ENCODE measurements around the gene HYCC1.

DNA sequence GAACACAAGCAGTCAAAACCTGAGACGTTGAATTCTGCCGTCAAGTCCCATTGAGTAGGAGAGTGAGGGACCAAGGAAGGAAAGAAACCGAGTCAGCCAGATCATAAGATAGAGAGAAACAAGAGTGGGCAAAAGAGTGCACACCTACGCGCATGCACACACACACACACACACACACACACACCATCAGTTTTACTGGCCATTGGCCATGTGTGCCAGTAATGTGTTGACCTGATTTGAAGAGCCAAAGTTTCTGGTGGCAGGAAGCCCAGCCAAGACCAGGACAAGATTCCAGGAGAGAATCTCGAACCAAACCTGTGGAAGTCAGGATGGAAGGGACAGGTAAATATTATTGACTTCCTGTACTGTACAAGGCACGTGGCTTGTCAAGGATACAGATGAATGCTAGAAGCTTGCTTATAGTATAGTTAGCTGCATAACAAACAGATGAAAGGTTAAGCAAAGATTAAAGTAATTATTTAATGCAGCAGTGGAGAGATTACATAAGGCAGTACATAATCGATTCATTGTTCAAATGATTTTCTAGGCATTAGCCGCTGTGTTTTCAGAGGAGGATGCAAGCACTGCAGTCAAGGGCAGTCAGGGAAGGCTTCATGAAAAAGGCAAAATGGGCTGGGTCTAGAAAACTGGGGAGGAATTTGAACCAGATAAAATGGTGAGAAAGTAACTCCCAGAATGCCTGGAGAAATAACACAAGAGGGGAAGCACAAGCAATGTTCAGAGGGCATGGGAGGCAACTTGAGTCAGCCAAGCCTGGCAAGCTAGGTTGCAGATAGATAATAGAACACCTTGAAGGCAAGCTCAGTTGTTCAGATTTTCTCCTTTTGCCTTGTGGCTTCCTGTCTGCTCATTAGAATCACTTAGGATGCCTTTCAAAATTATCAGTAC is 2.7 kb upstream of the HYCC1 start:
- TF ChIP-seq, protein P1, sequence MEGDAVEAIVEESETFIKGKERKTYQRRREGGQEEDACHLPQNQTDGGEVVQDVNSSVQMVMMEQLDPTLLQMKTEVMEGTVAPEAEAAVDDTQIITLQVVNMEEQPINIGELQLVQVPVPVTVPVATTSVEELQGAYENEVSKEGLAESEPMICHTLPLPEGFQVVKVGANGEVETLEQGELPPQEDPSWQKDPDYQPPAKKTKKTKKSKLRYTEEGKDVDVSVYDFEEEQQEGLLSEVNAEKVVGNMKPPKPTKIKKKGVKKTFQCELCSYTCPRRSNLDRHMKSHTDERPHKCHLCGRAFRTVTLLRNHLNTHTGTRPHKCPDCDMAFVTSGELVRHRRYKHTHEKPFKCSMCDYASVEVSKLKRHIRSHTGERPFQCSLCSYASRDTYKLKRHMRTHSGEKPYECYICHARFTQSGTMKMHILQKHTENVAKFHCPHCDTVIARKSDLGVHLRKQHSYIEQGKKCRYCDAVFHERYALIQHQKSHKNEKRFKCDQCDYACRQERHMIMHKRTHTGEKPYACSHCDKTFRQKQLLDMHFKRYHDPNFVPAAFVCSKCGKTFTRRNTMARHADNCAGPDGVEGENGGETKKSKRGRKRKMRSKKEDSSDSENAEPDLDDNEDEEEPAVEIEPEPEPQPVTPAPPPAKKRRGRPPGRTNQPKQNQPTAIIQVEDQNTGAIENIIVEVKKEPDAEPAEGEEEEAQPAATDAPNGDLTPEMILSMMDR (IDR thresholded peaks at IDR 0.05; ENCODE audit: extremely low read depth in 1 of 2, insufficient read depth in 1 of 2, low read depth in 1 of 2, low read length in 2 of 2) = no peak
- TF ChIP-seq FOS (IDR thresholded peaks at IDR 0.05; ENCODE audit: borderline replicate concordance, insufficient read depth, low read length) (no peak), EZH2 (IDR thresholded peaks at IDR 0.05; ENCODE audit: borderline replicate concordance, low read depth, low read length, severe bottlenecking) (no peak), GATA2 (IDR thresholded peaks at IDR 0.05; ENCODE audit: insufficient read depth, insufficient read length, low read depth, low read length) (no peak)

Data from endothelial cell of umbilical vein (primary cell).